CD8-positive, alpha-beta memory T cell (primary cell): ENCODE measurements around the gene TMEM183A. TPM values are rescaled to one million over a fixed set of nuclear protein-coding genes. Genes with fewer than 3 reads are reported as not detected.

Source experiments
- CTCF ChIA-PET: fragments of 350-600 bp; sonication (Branson Sonifier 250); formaldehyde crosslinking; loops from one replicate; lab custom pipeline; 2021; ENCODE audit warnings: antibody characterized with exemption; lab: Charles Lee
- POLR2A ChIA-PET: fragments of 350-600 bp; sonication (Branson Sonifier 250); formaldehyde crosslinking; loops from one replicate; lab custom pipeline; 2021; ENCODE audit warnings: antibody characterized with exemption; lab: Charles Lee
- DNase-seq, 5 donors: peaks; one replicate each; pipeline versions ENCODE4 v3.0.0 to v3.0.0-alpha.2; 2020 to 2022; ENCODE audit warnings: mixed read lengths in 1 of 5
- H3K27ac ChIP-seq: one replicate; pipeline ENCODE4 v1.7.0; 2013; ENCODE audit warnings: low read depth, mild to moderate bottlenecking, low read length, moderate library complexity
- H3K27me3 ChIP-seq: 2 replicates; pipeline ENCODE4 v1.7.0; 2013; ENCODE audit warnings: low read length, mild to moderate bottlenecking; ENCODE audit not compliant: insufficient read depth, poor library complexity, severe bottlenecking
- H3K36me3 ChIP-seq: 2 replicates; pipeline ENCODE4 v1.7.0; 2013; ENCODE audit warnings: mild to moderate bottlenecking, low read length, moderate library complexity; ENCODE audit not compliant: insufficient read depth
- H3K4me1 ChIP-seq: 2 replicates; pipeline ENCODE4 v1.7.0; 2013; ENCODE audit warnings: mild to moderate bottlenecking, low read length, moderate library complexity; ENCODE audit not compliant: insufficient read depth
- H3K4me3 ChIP-seq: 2 replicates; pipeline ENCODE4 v1.7.0; 2013; ENCODE audit warnings: mild to moderate bottlenecking, low read length
- H3K9me3 ChIP-seq: 2 replicates; pipeline ENCODE4 v1.7.0; 2013; ENCODE audit warnings: mild to moderate bottlenecking, low read length
- H3K27ac Mint-ChIP-seq, 8 donors: one replicate each; pipeline ENCODE4 v1.8.0; 2020 to 2021; ENCODE audit warnings: mixed read lengths in 8 of 8, mild to moderate bottlenecking in 6 of 8, inconsistent platforms in 3 of 8, moderate library complexity in 3 of 8
- H3K27me3 Mint-ChIP-seq, 2 donors: one replicate each; pipeline ENCODE4 v1.8.0; 2020 to 2021; ENCODE audit warnings: mixed read lengths in 2 of 2, mild to moderate bottlenecking in 1 of 2, moderate library complexity in 1 of 2
- H3K36me3 Mint-ChIP-seq, 3 donors: one replicate each; pipeline ENCODE4 v1.8.0; 2020 to 2021; ENCODE audit warnings: mixed read lengths in 3 of 3, inconsistent platforms in 1 of 3, mild to moderate bottlenecking in 1 of 3
- H3K4me1 Mint-ChIP-seq, 3 donors: one replicate each; pipeline ENCODE4 v1.8.0; 2020 to 2021; ENCODE audit warnings: mixed read lengths in 3 of 3, inconsistent platforms in 1 of 3, mild to moderate bottlenecking in 1 of 3
- H3K4me3 Mint-ChIP-seq, 7 donors: one replicate each; pipeline ENCODE4 v1.8.0; 2020 to 2021; ENCODE audit warnings: mixed read lengths in 7 of 7, mild to moderate bottlenecking in 6 of 7, moderate library complexity in 4 of 7, inconsistent platforms in 2 of 7
- H3K9me3 Mint-ChIP-seq, 5 donors: one replicate each; pipeline ENCODE4 v1.8.0; 2020 to 2022; ENCODE audit warnings: mixed read lengths in 5 of 5, mild to moderate bottlenecking in 3 of 5, moderate library complexity in 2 of 5, inconsistent platforms in 1 of 5
- polyA plus RNA-seq: library from polyadenylated mRNA; unstranded; fragments of 300-500 nt; fragmentation: Illumina TruSeq; gene quantifications from one replicate; pipeline ENCODE4 v1.2.3, GENCODE V29; 2021
- total RNA-seq, 2 experiments: library from RNA; stranded (reverse); gene quantifications; one replicate each; pipeline ENCODE4 v1.2.3, GENCODE V29; 2021

The TMEM183A gene
- total and polyA plus RNA-seq, 3 experiments from 2014 or later = 55.4 to 77.2 (median 76.9) TPM

- H3K27me3 ChIP-seq = no peaks in the 10 kb centered on the region
- Mint-ChIP-seq H3K4me1 (no peaks in the 10 kb centered on the region), H3K27me3 (peaks cover 8 to 33% of the 10 kb centered on the region in 2 donors), H3K27ac (peak overlapping the region in 1 of 8 donors; percentile 43), H3K4me3 (no peak overlapping the region), H3K9me3 (no peaks in the 10 kb centered on the region), H3K36me3 (no peaks in the 10 kb centered on the region)
- no peaks in the 10 kb centered on the region for H3K4me1 ChIP-seq
- POLR2A ChIA-PET = no interaction called here
- H3K4me3 ChIP-seq = no peak overlapping the region
- H3K36me3 ChIP-seq = no peaks in the 10 kb centered on the region
- H3K27ac ChIP-seq = no peak overlapping the region
- no peaks in the 10 kb centered on the region for H3K9me3 ChIP-seq
- CTCF ChIA-PET = interaction anchor here (1.2 to 2.4 kb wide), 2 partner anchors 10 to 13 kb away, joined by 5 to 6 read pairs; no protein-coding TSS in a partner anchor
- no peak for DNase-seq
Measured at GRCh38 chr1:203052601-203053000, 45.4 kb downstream of the TMEM183A start.

- Mint-ChIP-seq H3K4me1 (no peaks in the 10 kb centered on the region), H3K27me3 (peaks cover 8 to 33% of the 10 kb centered on the region in 2 donors), H3K9me3 (no peaks in the 10 kb centered on the region), H3K4me3 (no peak overlapping the region), H3K36me3 (no peaks in the 10 kb centered on the region), H3K27ac (no peak overlapping the region)
- H3K36me3 ChIP-seq = no peaks in the 10 kb centered on the region
- no peak overlapping the region for H3K4me3 ChIP-seq
- DNase-seq = no peak
- POLR2A ChIA-PET = no interaction called here
- H3K4me1 ChIP-seq = no peaks in the 10 kb centered on the region
- H3K27ac ChIP-seq = no peak overlapping the region
- CTCF ChIA-PET = interaction anchor here (0.8 to 2.4 kb wide), 2 partner anchors 11 to 15 kb away, joined by 3 to 6 read pairs; no protein-coding TSS in a partner anchor
- no peaks in the 10 kb centered on the region for H3K9me3 ChIP-seq
- H3K27me3 ChIP-seq = no peaks in the 10 kb centered on the region
Measured at GRCh38 chr1:203054184-203054583, 47.0 kb downstream of the TMEM183A start.

DNA sequence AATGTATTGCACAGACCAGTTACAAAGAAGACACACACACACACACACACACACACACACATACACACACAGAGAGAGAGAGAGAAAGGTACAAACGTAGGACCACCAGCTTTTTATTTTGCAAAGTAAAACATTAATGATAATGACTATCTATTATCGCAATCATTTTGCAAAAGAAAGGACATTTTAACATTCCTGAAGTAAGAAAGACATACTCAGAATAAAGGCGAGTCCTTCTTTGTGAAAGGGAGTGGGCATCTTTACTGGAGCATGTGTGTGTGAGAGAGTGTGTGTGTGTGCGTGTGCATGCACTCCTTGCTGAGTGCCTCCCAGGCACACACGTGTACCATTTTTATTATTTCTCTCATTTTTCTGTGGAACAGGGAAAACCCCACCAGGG lies 47.5 kb downstream of the TMEM183A start:
- H3K36me3 ChIP-seq = no peaks in the 10 kb centered on the region
- H3K4me3 ChIP-seq = no peak overlapping the region
- H3K27ac ChIP-seq = no peak overlapping the region
- ChIA-PET CTCF (interaction anchor here (0.8 to 2.4 kb wide), 2 partner anchors 12 to 15 kb away, joined by 3 to 6 read pairs; no protein-coding TSS in a partner anchor), POLR2A (no interaction called here)
- no peaks in the 10 kb centered on the region for H3K9me3 Mint-ChIP-seq
- DNase-seq = no peak
- no peaks in the 10 kb centered on the region for H3K4me1 ChIP-seq
- no peaks in the 10 kb centered on the region for H3K9me3 ChIP-seq
- no peaks in the 10 kb centered on the region for H3K4me1 Mint-ChIP-seq
- H3K36me3 Mint-ChIP-seq = no peaks in the 10 kb centered on the region
- no peak overlapping the region for H3K4me3 Mint-ChIP-seq
- H3K27me3 Mint-ChIP-seq = peaks cover 8 to 36% of the 10 kb centered on the region in 2 donors
- peak overlapping the region in 1 of 8 donors; percentile 44 for H3K27ac Mint-ChIP-seq
- H3K27me3 ChIP-seq = no peaks in the 10 kb centered on the region

DNA sequence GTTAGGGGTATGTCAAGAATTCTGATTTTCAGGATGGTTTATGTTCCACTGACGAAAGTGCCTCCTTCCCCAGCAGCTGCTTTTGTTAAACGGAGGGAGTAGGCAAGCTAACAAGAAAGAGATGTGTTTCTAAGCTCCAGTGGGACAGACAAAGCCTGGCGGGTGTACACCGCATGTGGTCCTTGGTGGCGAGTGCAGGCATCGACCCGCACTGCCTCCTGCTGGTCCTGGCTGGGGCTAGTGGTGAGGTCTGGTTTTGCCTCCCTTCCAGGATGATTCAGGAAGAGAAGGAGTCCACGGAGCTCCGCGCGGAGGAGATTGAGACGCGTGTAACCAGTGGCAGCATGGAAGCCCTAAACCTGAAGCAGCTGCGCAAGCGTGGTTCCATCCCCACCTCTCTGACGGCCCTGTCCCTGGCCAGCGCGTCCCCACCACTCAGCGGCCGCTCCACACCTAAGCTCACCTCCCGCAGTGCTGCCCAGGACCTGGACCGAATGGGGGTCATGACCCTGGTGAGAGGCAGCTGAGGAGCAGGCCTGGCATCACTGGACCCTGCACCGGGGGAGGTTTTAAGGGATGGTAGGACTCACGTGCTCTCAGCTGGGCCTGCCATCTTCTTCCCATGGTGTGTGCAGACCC lies 48.1 kb downstream of the TMEM183A start:
- H3K27ac Mint-ChIP-seq = no peak overlapping the region
- ChIA-PET POLR2A (no interaction called here), CTCF (interaction anchor here (2.4 kb wide), 1 partner anchor 16 kb away, joined by 6 read pairs; no protein-coding TSS in a partner anchor)

GRCh38 chr1:203056012-203056411 lies 48.8 kb downstream of the TMEM183A start:
- no peak for DNase-seq
- no peaks in the 10 kb centered on the region for H3K27me3 ChIP-seq
- Mint-ChIP-seq H3K36me3 (peaks cover 0 to 1% (median 0%) of the 10 kb centered on the region in 3 donors), H3K27me3 (peaks cover 4 to 32% of the 10 kb centered on the region in 2 donors), H3K4me3 (no peak overlapping the region), H3K9me3 (no peaks in the 10 kb centered on the region), H3K4me1 (no peaks in the 10 kb centered on the region), H3K27ac (no peak overlapping the region)
- no peaks in the 10 kb centered on the region for H3K9me3 ChIP-seq
- no peaks in the 10 kb centered on the region for H3K4me1 ChIP-seq
- CTCF ChIA-PET = no interaction called here
- no peak overlapping the region for H3K27ac ChIP-seq
- no peak overlapping the region for H3K4me3 ChIP-seq
- H3K36me3 ChIP-seq = no peaks in the 10 kb centered on the region
- POLR2A ChIA-PET = no interaction called here

More for the DNA sequence above, 48.1 kb downstream of the TMEM183A start:
- Histone ChIP-seq H3K4me3 (no peak overlapping the region), H3K27me3 (no peaks in the 10 kb centered on the region), H3K27ac (no peak overlapping the region), H3K36me3 (no peaks in the 10 kb centered on the region), H3K4me1 (no peaks in the 10 kb centered on the region), H3K9me3 (no peaks in the 10 kb centered on the region)
- no peak for DNase-seq
- H3K4me1 Mint-ChIP-seq = no peaks in the 10 kb centered on the region
- H3K36me3 Mint-ChIP-seq = no peaks in the 10 kb centered on the region
- no peaks in the 10 kb centered on the region for H3K9me3 Mint-ChIP-seq
- no peak overlapping the region for H3K4me3 Mint-ChIP-seq
- peaks cover 7 to 36% of the 10 kb centered on the region in 2 donors for H3K27me3 Mint-ChIP-seq

DNA sequence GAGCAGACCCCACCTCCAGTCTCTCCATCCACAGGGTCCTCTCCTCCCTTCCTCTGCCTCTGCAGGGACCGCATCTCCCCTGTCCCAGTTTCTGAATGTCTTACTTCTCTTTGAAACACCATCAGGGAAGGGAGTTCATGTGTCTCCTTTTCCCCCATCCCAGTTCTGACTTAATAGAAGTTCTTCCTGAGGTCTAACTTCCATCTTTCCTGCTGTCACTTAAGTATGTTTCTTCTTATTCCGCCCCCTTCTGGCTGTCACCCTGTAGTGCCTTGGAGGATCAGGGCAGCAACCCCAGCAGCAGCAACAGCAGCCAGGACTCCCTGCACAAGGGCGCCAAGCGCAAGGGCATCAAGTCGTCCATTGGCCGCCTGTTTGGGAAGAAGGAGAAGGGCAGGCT lies 49.3 kb downstream of the TMEM183A start:
- DNase-seq = no peak
- Mint-ChIP-seq H3K4me3 (no peak overlapping the region), H3K27me3 (peaks cover 4 to 28% of the 10 kb centered on the region in 2 donors), H3K36me3 (peaks cover 0 to 2% (median 0%) of the 10 kb centered on the region in 3 donors), H3K9me3 (no peaks in the 10 kb centered on the region), H3K4me1 (no peaks in the 10 kb centered on the region), H3K27ac (no peak overlapping the region)
- CTCF ChIA-PET = no interaction called here
- Histone ChIP-seq H3K9me3 (no peaks in the 10 kb centered on the region), H3K27ac (no peak overlapping the region), H3K27me3 (no peaks in the 10 kb centered on the region), H3K4me1 (no peaks in the 10 kb centered on the region), H3K36me3 (no peaks in the 10 kb centered on the region), H3K4me3 (no peak overlapping the region)
- POLR2A ChIA-PET = no interaction called here

DNA sequence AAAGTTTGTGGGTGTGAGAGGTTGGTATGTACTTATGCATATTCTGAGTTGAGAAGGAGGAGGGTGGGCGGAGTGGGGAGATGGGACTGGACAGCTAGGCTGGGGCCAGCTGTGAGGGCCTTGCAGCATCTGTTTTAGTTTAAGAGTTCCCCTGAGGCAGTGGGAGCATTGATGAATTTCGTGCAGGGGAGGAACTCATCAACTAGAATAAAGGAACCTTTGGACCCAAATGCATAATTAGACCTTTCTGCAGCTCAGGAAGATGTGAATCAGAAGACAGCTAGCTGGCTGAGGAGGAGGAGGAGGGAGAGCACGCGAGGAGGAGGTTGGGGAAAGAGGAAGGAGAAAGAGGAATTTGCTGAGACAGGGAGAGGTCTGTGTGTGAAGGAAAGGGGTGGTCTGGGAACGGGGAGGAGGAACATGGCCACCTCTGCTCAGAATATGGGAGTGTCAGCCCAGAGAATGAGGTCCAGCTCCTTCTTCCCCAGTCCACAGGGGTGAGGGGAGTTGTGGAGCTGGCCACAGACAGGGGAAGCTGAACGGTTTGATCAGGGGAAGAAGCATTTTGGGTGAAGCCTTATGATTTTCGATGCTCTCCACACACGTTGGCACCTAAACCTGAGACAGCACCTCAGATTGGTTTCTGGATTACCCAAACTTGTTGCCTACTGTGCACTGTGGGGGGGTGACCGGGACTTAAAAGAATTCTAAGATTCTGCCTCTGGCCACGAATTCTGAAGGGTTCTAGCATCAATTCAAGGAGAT lies 50.9 kb downstream of the TMEM183A start:
- Mint-ChIP-seq H3K4me3 (no peak overlapping the region), H3K4me1 (no peaks in the 10 kb centered on the region), H3K9me3 (no peaks in the 10 kb centered on the region), H3K27ac (peak overlapping the region in 1 of 8 donors; percentile 89), H3K36me3 (peaks cover 0 to 3% (median 0%) of the 10 kb centered on the region in 3 donors), H3K27me3 (peaks cover 2 to 18% of the 10 kb centered on the region in 2 donors)
- no peaks in the 10 kb centered on the region for H3K36me3 ChIP-seq
- ChIA-PET POLR2A (no interaction called here), CTCF (no interaction called here)
- H3K4me1 ChIP-seq = no peaks in the 10 kb centered on the region
- no peak overlapping the region for H3K27ac ChIP-seq
- H3K9me3 ChIP-seq = no peaks in the 10 kb centered on the region
- no peak overlapping the region for H3K4me3 ChIP-seq
- H3K27me3 ChIP-seq = no peaks in the 10 kb centered on the region
- no peak for DNase-seq

- Mint-ChIP-seq H3K27ac (no peak overlapping the region), H3K9me3 (no peaks in the 10 kb centered on the region), H3K4me3 (no peak overlapping the region), H3K36me3 (peaks cover 0 to 3% (median 0%) of the 10 kb centered on the region in 3 donors), H3K27me3 (peaks cover 2 to 23% of the 10 kb centered on the region in 2 donors), H3K4me1 (no peaks in the 10 kb centered on the region)
- Histone ChIP-seq H3K27ac (no peak overlapping the region), H3K4me3 (no peak overlapping the region), H3K9me3 (no peaks in the 10 kb centered on the region), H3K27me3 (no peaks in the 10 kb centered on the region), H3K4me1 (no peaks in the 10 kb centered on the region), H3K36me3 (no peaks in the 10 kb centered on the region)
- no peak for DNase-seq
- ChIA-PET CTCF (no interaction called here), POLR2A (no interaction called here)
Measured at GRCh38 chr1:203058676-203058935, 51.4 kb downstream of the TMEM183A start.
